G401 (cell line): ENCODE measurements around the gene ZNF548. TPM values are rescaled to one million over a fixed set of nuclear protein-coding genes. Genes with fewer than 3 reads are reported as not detected.

Experiments
- total RNA-seq: library from RNA; depleted of rRNA; stranded (reverse); fragments of >200 nt; shearing (Covaris generic); gene quantifications from 2 replicates; pipeline ENCODE4 v1.2.3, GENCODE V29; 2014; rRNA removed

ZNF548 gene
- total RNA-seq, 1 experiment from 2014 or later: 6.0 TPM

Other genes starting within 250 kb of the ZNF548 start
- gene ZIM3, start 244.7 kb upstream of the ZNF548 start, total RNA-seq: not detected in 2 replicates
- 2.6 TPM in 1 of 2 replicates, not detected in the other for gene DUXA, start 222.4 kb upstream of the ZNF548 start, total RNA-seq
- gene ZNF264, start 198.4 kb upstream of the ZNF548 start, total RNA-seq: 12.3 and 23.2 TPM in 2 replicates
- gene AURKC, start 158.8 kb upstream of the ZNF548 start, total RNA-seq: not detected in 2 replicates
- gene ZNF805, start 149.2 kb upstream of the ZNF548 start, total RNA-seq: 8.8 and 9.2 TPM in 2 replicates
- 19.5 and 29.1 TPM in 2 replicates for gene ZNF460, start 109.4 kb upstream of the ZNF548 start, total RNA-seq
- 6.4 and 9.6 TPM in 2 replicates for gene ZNF543, start 69.4 kb upstream of the ZNF548 start, total RNA-seq
- 9.2 and 9.5 TPM in 2 replicates for gene ZNF304, start 38.6 kb upstream of the ZNF548 start, total RNA-seq
- gene TRAPPC2B, start 26.3 kb upstream of the ZNF548 start, total RNA-seq: 18.6 and 19.0 TPM in 2 replicates
- gene ZNF547, start 26.3 kb upstream of the ZNF548 start, total RNA-seq: 0.68 and 1.7 TPM in 2 replicates
- 7.1 and 10.4 TPM in 2 replicates for gene ZNF17, start 21.3 kb downstream of the ZNF548 start, total RNA-seq
- gene ZNF749, start 45.5 kb downstream of the ZNF548 start, total RNA-seq: 6.6 and 16.3 TPM in 2 replicates
- not detected in 2 replicates for gene VN1R1, start 67.3 kb downstream of the ZNF548 start, total RNA-seq
- 3.3 and 9.1 TPM in 2 replicates for gene ZNF772, start 87.7 kb downstream of the ZNF548 start, total RNA-seq
- gene ZNF419, start 97.9 kb downstream of the ZNF548 start, total RNA-seq: 4.9 and 9.2 TPM in 2 replicates
- gene ZNF773, start 110.1 kb downstream of the ZNF548 start, total RNA-seq: 3.8 and 11.8 TPM in 2 replicates
- gene ZNF549, start 137.5 kb downstream of the ZNF548 start, total RNA-seq: 2.6 and 3.9 TPM in 2 replicates
- 5.9 and 6.3 TPM in 2 replicates for gene ZNF550, start 170.0 kb downstream of the ZNF548 start, total RNA-seq
- gene ZNF416, start 189.1 kb downstream of the ZNF548 start, total RNA-seq: 9.0 and 9.4 TPM in 2 replicates
- gene ZIK1, start 194.3 kb downstream of the ZNF548 start, total RNA-seq: not detected in 2 replicates
- 6.5 and 8.3 TPM in 2 replicates for gene ZNF530, start 210.0 kb downstream of the ZNF548 start, total RNA-seq
- 6.2 and 19.6 TPM in 2 replicates for gene ZNF134, start 224.4 kb downstream of the ZNF548 start, total RNA-seq
- gene ZNF211, start 243.3 kb downstream of the ZNF548 start, total RNA-seq: 10.8 and 16.9 TPM in 2 replicates